Measurements from ENCODE around the gene RICTOR. TPM values are rescaled to one million over a fixed set of nuclear protein-coding genes. Genes with fewer than 3 reads are reported as not detected.

RICTOR gene
- total RNA-seq, 2 experiments from 2014 or later = 55.6 to 64.8 TPM

DNA sequence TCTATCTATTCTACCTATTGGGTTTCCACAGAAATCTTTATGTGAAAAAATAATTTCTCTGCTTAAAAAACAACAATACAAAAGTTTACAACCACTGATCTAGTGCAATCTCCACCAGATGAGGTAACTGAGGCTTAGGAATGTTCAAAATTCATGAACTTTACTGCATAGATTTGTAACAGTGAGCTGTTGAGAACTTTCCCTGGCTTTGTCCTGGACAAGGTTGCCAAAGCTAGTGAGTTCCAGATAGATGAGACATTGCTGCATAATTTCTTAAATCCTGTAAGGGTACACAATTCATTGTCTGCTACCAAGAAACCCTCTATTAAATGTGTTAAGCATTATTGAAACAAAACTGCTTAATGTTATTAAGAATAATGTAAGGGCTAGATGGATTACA lies 125.7 kb downstream of the RICTOR start:
- Mint-ChIP-seq H3K9me3 (no peaks in the 10 kb centered on the region), H3K4me3 (no peak overlapping the region), H3K36me3 (peaks cover 32% of the 10 kb centered on the region), H3K4me1 (peaks cover 3% of the 10 kb centered on the region), H3K27me3 (no peaks in the 10 kb centered on the region), H3K27ac (no peak overlapping the region)
- no peak for ATAC-seq (ENCODE audit: low read depth)
- POLR2A ChIA-PET = no interaction called here
- no peak for DNase-seq

DNA sequence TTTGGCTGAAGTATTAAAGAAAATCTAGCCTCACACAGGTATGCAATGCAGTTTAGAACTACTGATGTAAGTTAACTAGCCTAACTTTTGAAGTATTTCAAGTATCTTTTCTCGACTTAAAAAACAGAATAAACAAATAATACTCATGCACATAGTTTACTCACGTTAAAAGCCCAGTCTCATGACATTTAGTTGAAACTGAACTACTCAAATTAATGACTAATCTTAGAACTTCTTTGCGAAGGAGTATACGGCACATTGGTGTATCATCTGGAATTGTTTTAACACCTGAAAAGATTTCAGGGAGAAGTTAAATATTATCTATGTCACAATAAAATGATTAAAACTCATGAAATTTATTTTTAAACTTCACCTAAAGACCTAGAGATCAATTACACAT lies 129.9 kb downstream of the RICTOR start:
- no peak overlapping the region for H3K27ac Mint-ChIP-seq
- no peaks in the 10 kb centered on the region for H3K27me3 Mint-ChIP-seq
- H3K9me3 Mint-ChIP-seq = no peaks in the 10 kb centered on the region
- ATAC-seq (ENCODE audit: low read depth) (no peak), DNase-seq (no peak)
- peaks cover 5% of the 10 kb centered on the region for H3K4me1 Mint-ChIP-seq
- POLR2A ChIA-PET = no interaction called here
- peaks cover 29% of the 10 kb centered on the region for H3K36me3 Mint-ChIP-seq
- no peak overlapping the region for H3K4me3 Mint-ChIP-seq

DNA sequence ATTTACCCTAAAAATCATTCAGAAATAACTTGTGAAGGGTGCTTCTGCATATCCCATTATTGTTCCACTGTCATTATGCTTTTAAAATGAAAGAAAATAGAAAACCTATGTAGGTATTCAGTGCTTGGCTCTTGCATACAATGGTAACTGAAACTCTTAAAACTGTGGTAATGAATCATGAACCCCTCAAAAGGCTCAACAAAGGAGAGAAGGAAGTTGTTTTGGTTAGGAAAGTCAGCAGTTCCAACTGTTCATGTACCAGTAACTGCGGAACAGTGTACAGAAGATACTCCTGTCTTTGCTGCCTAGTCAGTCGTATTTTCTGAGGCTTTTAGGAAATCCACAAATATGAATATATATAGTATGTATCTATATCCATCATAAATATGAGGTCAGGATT lies 132.3 kb downstream of the RICTOR start:
- no peak overlapping the region for H3K27ac Mint-ChIP-seq
- H3K4me3 Mint-ChIP-seq = no peak overlapping the region

DNA sequence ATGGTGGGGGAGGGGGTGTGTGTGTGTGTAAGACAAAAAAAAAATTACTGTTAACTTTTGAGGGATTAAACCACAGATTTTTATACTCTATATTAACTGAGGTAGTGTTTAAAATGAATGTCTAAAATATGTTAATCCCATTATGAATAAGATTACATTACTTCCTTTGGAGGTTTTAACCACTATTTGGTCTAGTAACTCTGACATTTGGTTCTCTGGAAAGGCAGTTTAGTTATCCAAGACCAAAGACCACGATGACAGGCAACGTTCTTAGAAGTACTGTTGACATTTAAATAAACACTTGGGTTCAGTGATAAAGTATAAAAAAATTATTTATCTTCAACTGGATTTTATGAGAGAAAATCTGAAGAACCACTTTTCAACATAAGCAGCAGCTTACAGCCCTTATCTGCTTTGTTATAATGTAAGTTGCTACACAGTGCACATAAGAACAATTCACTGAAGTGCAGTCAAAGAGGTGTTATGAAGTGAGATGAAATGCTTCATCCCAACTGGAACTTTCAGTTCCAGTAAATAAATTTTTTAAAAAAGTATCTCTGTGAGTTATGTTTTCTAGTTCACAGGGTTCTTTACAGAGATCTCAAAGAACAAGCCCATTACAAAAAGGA lies 133.9 kb downstream of the RICTOR start:
- no peaks in the 10 kb centered on the region for H3K27me3 Mint-ChIP-seq
- peaks cover 22% of the 10 kb centered on the region for H3K36me3 Mint-ChIP-seq
- H3K4me1 Mint-ChIP-seq = peaks cover 2% of the 10 kb centered on the region
- no peak overlapping the region for H3K27ac Mint-ChIP-seq
- no peak overlapping the region for H3K4me3 Mint-ChIP-seq
- no peaks in the 10 kb centered on the region for H3K9me3 Mint-ChIP-seq
- no peak for ATAC-seq (ENCODE audit: low read depth)
- POLR2A ChIA-PET = no interaction called here
- DNase-seq = no peak

More for the DNA sequence above, 132.3 kb downstream of the RICTOR start:
- no peak for DNase-seq
- Mint-ChIP-seq H3K27me3 (no peaks in the 10 kb centered on the region), H3K4me1 (peaks cover 5% of the 10 kb centered on the region), H3K36me3 (peaks cover 24% of the 10 kb centered on the region), H3K9me3 (no peaks in the 10 kb centered on the region)
- ATAC-seq (ENCODE audit: low read depth) = no peak
- POLR2A ChIA-PET = no interaction called here

DNA sequence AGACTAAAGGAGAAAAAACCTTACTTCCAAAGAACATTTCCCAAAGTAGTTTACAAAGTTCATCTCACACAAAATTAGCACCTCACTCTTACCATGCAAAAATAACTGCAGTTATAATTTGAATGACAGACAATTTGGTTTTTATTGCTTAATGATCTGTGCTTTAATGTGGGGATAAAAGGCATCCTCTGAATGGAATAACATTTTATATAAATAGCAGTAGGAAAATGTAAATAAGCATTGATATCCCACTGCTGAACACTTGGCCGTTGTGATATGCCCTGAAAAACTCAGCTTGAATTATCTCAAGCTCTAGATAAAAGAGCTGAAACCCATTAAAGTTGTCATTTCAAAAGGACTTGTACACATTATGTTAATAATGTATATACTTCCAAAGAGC lies 135.2 kb downstream of the RICTOR start:
- ATAC-seq (ENCODE audit: low read depth) = no peak
- H3K4me3 Mint-ChIP-seq = no peak overlapping the region

DNA sequence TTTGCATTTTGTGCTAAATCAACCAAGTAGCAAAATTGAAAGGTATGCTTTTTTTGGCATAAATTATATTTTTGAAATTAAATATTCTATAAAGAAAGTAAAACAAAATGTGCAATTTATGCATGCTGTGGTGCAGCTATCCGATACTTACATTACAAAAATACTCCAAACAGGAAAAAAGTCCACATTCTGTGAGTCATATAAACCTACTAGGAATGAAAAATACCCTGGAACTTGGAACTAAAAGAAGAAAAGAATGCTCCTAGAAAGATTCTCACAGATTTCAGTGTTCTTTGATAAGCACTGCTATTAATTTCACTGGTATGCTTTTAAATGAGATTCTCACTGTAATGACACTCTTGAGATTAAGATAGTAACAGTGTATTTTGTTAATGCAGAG lies 135.8 kb downstream of the RICTOR start:
- Mint-ChIP-seq H3K4me1 (peaks cover 2% of the 10 kb centered on the region), H3K36me3 (peaks cover 18% of the 10 kb centered on the region), H3K9me3 (no peaks in the 10 kb centered on the region), H3K27ac (no peak overlapping the region), H3K27me3 (no peaks in the 10 kb centered on the region), H3K4me3 (no peak overlapping the region)
- POLR2A ChIA-PET = no interaction called here
- no peak for DNase-seq
- no peak for ATAC-seq (ENCODE audit: low read depth)

More for the DNA sequence above, 135.2 kb downstream of the RICTOR start:
- POLR2A ChIA-PET = no interaction called here
- no peak for DNase-seq
- no peaks in the 10 kb centered on the region for H3K9me3 Mint-ChIP-seq
- no peaks in the 10 kb centered on the region for H3K27me3 Mint-ChIP-seq
- peaks cover 18% of the 10 kb centered on the region for H3K36me3 Mint-ChIP-seq
- H3K27ac Mint-ChIP-seq = no peak overlapping the region
- peaks cover 2% of the 10 kb centered on the region for H3K4me1 Mint-ChIP-seq

DNA sequence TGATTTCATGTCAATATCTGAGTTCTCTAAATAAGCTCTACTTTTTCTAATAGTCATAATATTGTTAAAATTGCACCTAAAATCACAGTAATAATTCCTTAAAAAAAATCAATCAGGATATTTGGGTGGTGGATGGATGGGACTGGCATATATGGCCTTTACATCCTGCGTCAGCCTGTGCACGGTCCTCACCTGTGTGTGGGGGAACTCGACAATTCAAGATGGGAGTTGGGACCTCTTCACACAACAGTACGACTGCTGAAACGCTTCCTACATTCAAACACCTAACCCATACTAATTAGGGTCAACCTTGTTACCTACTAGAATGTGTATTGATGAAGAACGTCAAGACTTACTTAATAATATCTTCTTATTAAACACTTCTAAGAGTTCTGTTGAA lies 137.9 kb downstream of the RICTOR start:
- H3K9me3 Mint-ChIP-seq = no peaks in the 10 kb centered on the region
- POLR2A ChIA-PET = no interaction called here

DNA sequence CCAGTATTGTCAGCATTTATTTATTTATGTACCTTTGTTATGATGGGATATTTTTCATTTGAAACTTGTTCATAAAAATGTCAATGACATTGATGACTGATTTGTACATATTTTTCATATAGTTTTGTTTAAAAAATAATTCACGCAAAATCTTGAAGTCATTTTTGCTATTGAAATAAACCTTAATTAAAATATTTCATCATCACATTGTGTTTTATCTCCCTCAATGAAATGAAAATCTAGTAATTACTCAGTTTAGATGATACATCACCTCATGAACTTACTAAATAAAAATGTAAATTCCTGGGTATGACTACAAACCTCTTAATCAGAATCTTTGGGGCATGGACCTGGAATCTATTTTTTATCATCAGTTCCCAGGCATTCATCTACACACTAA lies 138.8 kb downstream of the RICTOR start:
- no peaks in the 10 kb centered on the region for H3K4me1 Mint-ChIP-seq
- ATAC-seq (ENCODE audit: low read depth) (no peak), DNase-seq (no peak)
- peaks cover 7% of the 10 kb centered on the region for H3K36me3 Mint-ChIP-seq
- no peaks in the 10 kb centered on the region for H3K27me3 Mint-ChIP-seq
- H3K27ac Mint-ChIP-seq = no peak overlapping the region
- no peak overlapping the region for H3K4me3 Mint-ChIP-seq
- H3K9me3 Mint-ChIP-seq = no peaks in the 10 kb centered on the region
- POLR2A ChIA-PET = no interaction called here

More for the DNA sequence above, 137.9 kb downstream of the RICTOR start:
- Mint-ChIP-seq H3K27me3 (no peaks in the 10 kb centered on the region), H3K4me1 (peaks cover 2% of the 10 kb centered on the region), H3K36me3 (peaks cover 11% of the 10 kb centered on the region), H3K27ac (no peak overlapping the region), H3K4me3 (no peak overlapping the region)
- DNase-seq = no peak
- ATAC-seq (ENCODE audit: low read depth) = no peak

DNA sequence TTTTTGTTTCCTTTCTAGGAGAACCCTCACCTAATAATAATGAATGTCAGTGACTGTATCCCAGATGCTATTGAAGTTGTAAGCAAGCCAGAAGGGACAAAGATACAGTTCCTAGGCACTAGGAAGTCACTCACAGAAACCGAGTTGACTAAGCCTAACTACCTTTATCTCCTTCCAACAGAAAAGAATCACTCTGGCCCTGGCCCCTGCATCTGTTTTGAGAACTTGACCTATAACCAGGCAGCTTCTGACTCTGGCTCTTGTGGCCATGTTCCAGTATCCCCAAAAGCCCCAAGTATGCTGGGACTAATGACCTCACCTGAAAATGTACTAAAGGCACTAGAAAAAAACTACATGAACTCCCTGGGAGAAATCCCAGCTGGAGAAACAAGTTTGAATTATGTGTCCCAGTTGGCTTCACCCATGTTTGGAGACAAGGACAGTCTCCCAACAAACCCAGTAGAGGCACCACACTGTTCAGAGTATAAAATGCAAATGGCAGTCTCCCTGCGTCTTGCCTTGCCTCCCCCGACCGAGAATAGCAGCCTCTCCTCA lies 141.3 kb downstream of the RICTOR start:
- peaks cover 7% of the 10 kb centered on the region for H3K27me3 Mint-ChIP-seq
- peaks cover 7% of the 10 kb centered on the region for H3K36me3 Mint-ChIP-seq
- POLR2A ChIA-PET = no interaction called here
- no peaks in the 10 kb centered on the region for H3K9me3 Mint-ChIP-seq
- H3K4me1 Mint-ChIP-seq = no peaks in the 10 kb centered on the region
- no peak overlapping the region for H3K4me3 Mint-ChIP-seq
- H3K27ac Mint-ChIP-seq = no peak overlapping the region
- DNase-seq (no peak), ATAC-seq (ENCODE audit: low read depth) (no peak)

DNA sequence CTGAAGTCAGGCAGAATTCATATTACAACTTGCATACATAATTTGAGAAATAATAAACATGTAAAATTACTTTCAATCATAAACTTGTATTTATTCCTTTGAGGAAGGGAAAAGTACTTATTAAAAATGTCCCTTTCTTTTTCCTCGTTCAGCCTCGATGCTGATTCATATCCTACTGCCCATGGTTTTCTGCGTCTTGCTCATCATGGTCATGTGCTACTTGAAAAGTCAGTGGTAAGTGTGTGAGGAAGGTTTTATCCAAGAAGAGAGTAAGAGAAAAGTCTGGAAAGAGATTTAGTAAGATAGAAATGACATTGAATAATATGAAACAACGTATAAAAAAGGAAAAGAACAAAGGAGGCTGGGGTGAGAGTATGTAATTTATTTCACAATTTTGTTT lies 142.5 kb downstream of the RICTOR start:
- Mint-ChIP-seq H3K4me1 (no peaks in the 10 kb centered on the region), H3K27me3 (peaks cover 8% of the 10 kb centered on the region), H3K9me3 (no peaks in the 10 kb centered on the region), H3K36me3 (peaks cover 3% of the 10 kb centered on the region), H3K4me3 (no peak overlapping the region), H3K27ac (no peak overlapping the region)
- DNase-seq (no peak), ATAC-seq (ENCODE audit: low read depth) (no peak)
- POLR2A ChIA-PET = no interaction called here

DNA sequence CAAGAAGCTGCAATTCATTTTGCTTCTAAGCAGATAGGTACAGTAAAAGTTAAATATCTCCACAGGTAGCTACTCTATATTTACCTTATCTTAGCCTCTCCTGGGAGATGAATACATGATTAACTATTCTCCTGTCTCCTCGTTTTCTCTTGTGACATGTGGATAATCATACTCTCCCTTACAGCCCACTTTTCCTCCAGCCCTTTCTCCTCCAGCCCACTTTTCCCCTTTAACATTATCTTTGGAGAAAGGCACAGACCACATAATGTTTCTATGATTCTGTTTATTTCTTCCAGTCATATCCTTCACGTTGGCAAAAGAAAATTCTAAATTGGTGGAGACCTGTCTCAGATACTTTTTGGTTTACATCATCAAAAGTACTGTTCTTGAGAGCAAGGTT lies 144.4 kb downstream of the RICTOR start:
- Mint-ChIP-seq H3K9me3 (no peaks in the 10 kb centered on the region), H3K4me3 (no peak overlapping the region), H3K4me1 (no peaks in the 10 kb centered on the region), H3K27ac (no peak overlapping the region), H3K27me3 (peaks cover 21% of the 10 kb centered on the region), H3K36me3 (no peaks in the 10 kb centered on the region)
- no peak for DNase-seq
- POLR2A ChIA-PET = no interaction called here
- no peak for ATAC-seq (ENCODE audit: low read depth)

DNA sequence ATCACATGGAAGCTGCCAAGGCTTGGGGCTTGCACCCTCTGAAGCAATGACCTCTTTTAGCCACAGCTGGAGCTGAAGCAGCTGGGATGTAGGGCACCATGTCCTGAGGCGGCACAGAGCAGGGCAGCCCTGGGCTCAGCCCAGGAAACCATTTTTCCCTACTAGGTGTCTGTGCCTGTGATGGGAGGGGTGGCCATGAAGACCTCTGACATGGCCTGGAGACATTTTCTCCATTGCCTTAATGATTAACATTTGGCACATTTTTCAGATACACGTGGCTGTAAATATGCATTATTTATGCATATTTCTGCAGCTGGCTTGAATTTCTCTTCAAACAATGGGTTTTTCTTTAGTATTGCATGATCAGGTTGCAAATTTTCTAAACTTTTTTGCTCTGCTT lies 146.7 kb downstream of the RICTOR start:
- POLR2A ChIA-PET = no interaction called here
- H3K4me3 Mint-ChIP-seq = no peak overlapping the region
- H3K27me3 Mint-ChIP-seq = peaks cover 28% of the 10 kb centered on the region
- peaks cover 2% of the 10 kb centered on the region for H3K4me1 Mint-ChIP-seq
- DNase-seq (no peak), ATAC-seq (ENCODE audit: low read depth) (no peak)
- no peaks in the 10 kb centered on the region for H3K36me3 Mint-ChIP-seq
- H3K9me3 Mint-ChIP-seq = no peaks in the 10 kb centered on the region
- no peak overlapping the region for H3K27ac Mint-ChIP-seq

DNA sequence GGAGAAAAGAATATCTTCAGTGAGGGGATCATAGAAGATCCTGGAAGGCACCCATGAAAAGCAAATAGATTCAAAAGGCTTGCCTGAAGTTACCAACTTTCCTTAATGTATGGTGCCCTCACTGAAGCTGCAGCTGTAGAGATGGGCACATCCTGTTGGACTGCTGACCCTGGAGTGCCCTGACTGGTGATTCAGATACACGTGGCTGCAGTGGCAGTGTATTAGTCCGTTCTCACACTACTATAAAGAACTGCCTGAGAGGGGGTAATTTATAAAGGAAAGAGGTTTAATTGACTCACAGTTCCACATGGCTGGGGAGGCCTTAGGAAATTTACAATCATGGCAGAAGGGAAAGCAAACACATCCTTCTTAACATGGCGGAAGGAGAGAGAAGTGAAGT lies 148.1 kb downstream of the RICTOR start:
- no peak overlapping the region for H3K4me3 Mint-ChIP-seq
- peaks cover 2% of the 10 kb centered on the region for H3K4me1 Mint-ChIP-seq
- POLR2A ChIA-PET = no interaction called here
- H3K27ac Mint-ChIP-seq = no peak overlapping the region
- DNase-seq (no peak), ATAC-seq (ENCODE audit: low read depth) (no peak)
- H3K9me3 Mint-ChIP-seq = no peaks in the 10 kb centered on the region
- H3K36me3 Mint-ChIP-seq = no peaks in the 10 kb centered on the region
- peaks cover 35% of the 10 kb centered on the region for H3K27me3 Mint-ChIP-seq

DNA sequence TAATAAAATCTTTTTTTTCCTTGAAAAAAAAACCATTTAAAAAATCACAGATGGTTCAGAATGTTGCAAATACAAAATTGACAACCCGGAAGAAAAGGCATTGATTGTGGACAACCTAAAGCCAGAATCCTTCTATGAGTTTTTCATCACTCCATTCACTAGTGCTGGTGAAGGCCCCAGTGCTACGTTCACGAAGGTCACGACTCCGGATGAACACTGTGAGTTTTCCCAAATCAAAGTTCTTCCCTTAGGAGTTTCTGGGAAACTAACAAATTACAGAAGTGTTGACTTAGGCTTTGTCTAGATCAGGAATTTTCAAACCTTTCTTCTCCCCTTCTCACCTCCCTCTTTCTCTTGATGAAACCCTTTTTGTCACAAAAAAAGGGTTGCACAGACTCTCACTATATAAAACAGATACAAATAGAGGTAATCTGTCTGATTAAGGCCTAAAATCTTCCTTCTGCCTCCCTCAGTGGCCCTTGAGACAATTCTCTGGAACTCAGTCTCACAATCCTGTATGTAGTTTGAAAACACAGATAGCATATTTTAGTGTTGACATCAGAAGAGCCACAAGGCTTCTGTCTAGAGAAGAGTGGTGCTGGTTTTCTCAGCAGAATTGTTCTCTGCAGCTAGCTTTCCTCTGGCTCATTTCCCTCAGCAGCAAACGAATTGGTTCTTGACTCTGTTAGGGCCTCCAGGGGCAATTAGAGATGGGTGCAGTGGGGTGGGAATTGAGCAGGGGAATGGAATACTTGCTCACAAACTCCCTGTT lies 148.9 kb downstream of the RICTOR start:
- ATAC-seq (ENCODE audit: low read depth) (no peak), DNase-seq (no peak)
- Mint-ChIP-seq H3K4me1 (peaks cover 2% of the 10 kb centered on the region), H3K9me3 (no peaks in the 10 kb centered on the region), H3K27me3 (peaks cover 35% of the 10 kb centered on the region), H3K4me3 (no peak overlapping the region), H3K36me3 (no peaks in the 10 kb centered on the region), H3K27ac (no peak overlapping the region)
- POLR2A ChIA-PET = no interaction called here
